Neural cell (in vitro differentiated cells): ENCODE results near the gene FBXW2. TPM values are rescaled to one million over a fixed set of nuclear protein-coding genes. Genes with fewer than 3 reads are reported as not detected.

Experiments used
- H2AFZ ChIP-seq: fragments of 200-600, 300-800 bp; sonication (generic), shearing (Covaris generic); 2 replicates; pipeline ENCODE4 v1.6.0; 2014; ENCODE audit warnings: low read depth, mild to moderate bottlenecking, antibody characterized with exemption, low read length, moderate library complexity
- H3F3A ChIP-seq: fragments of 200-600 bp; shearing (Covaris generic); 2 replicates; pipeline ENCODE4 v1.6.1; 2016; ENCODE audit warnings: mild to moderate bottlenecking, moderate library complexity, mixed read lengths, antibody characterized with exemption, low read length; ENCODE audit not compliant: insufficient read depth, poor library complexity, severe bottlenecking
- H3K27ac ChIP-seq: fragments of 200-600, 300-800 bp; sonication (generic), shearing (Covaris generic); 2 replicates; pipeline ENCODE4 v1.5.1; 2014; ENCODE audit warnings: mild to moderate bottlenecking, low read length, moderate library complexity
- H3K27me3 ChIP-seq: fragments of 300-800, 200-600 bp; sonication (generic), shearing (Covaris generic); 2 replicates; pipeline ENCODE4 v1.6.0; 2014; ENCODE audit warnings: mild to moderate bottlenecking, low read depth, low read length, moderate library complexity; ENCODE audit not compliant: insufficient read depth
- H3K36me3 ChIP-seq: fragments of 300-800, 200-600 bp; sonication (generic), shearing (Covaris generic); 2 replicates; pipeline ENCODE4 v1.5.1; 2014; ENCODE audit warnings: mild to moderate bottlenecking, antibody characterized with exemption, low read length, moderate library complexity; ENCODE audit not compliant: insufficient read depth
- H3K4me2 ChIP-seq: fragments of 300-800, 200-600 bp; sonication (generic), shearing (Covaris generic); 2 replicates; pipeline ENCODE4 v1.6.0; 2014; ENCODE audit warnings: mild to moderate bottlenecking, low read length
- H3K4me3 ChIP-seq: fragments of 300-800, 200-600 bp; sonication (generic), shearing (Covaris generic); 2 replicates; pipeline ENCODE4 v1.5.1; 2014; ENCODE audit warnings: mild to moderate bottlenecking, low read length, moderate library complexity
- H3K79me2 ChIP-seq: fragments of 200-600 bp; shearing (Covaris generic); replicated peaks from 2 replicates; pipeline ENCODE4 v1.6.0; 2014; ENCODE audit warnings: mild to moderate bottlenecking, low read length, moderate library complexity; ENCODE audit not compliant: insufficient read depth
- H3K9ac ChIP-seq: fragments of 300-800, 200-600 bp; sonication (generic), shearing (Covaris generic); 2 replicates; pipeline ENCODE4 v1.6.1; 2016; ENCODE audit warnings: mild to moderate bottlenecking, low read length, mixed read lengths
- H3K9me2 ChIP-seq: fragments of 200-600 bp; shearing (Covaris generic); 2 replicates; pipeline ENCODE4 v1.6.1; 2016; ENCODE audit warnings: mild to moderate bottlenecking, low read length, mixed read lengths; ENCODE audit not compliant: insufficient read depth
- H3K9me3 ChIP-seq: fragments of 200-600, 300-800 bp; sonication (generic), shearing (Covaris generic); 2 replicates; pipeline ENCODE4 v1.6.1; 2016; ENCODE audit warnings: mild to moderate bottlenecking, mixed run types, low read length, moderate library complexity, mixed read lengths
- H4K20me1 ChIP-seq: fragments of 200-600 bp; shearing (Covaris generic); 2 replicates; pipeline ENCODE4 v1.6.1; 2016; ENCODE audit warnings: mild to moderate bottlenecking, mixed run types; ENCODE audit not compliant: insufficient read depth
- EP300 ChIP-seq: fragments of 450-650 bp; conservative IDR thresholded peaks from 2 replicates; pipeline ENCODE4 v1.6.1; 2014; ENCODE audit warnings: antibody characterized with exemption, mild to moderate bottlenecking, moderate library complexity; ENCODE audit not compliant: poor library complexity, severe bottlenecking
- EZH2 ChIP-seq: fragments of 200-600, 300-800 bp; shearing (Covaris generic), sonication (generic); IDR thresholded peaks from 2 replicates; pipeline ENCODE4 v1.6.1; 2014; ENCODE audit warnings: antibody characterized with exemption, low read length, borderline replicate concordance, mild to moderate bottlenecking; ENCODE audit not compliant: insufficient read depth, poor library complexity, severe bottlenecking
- MXI1 ChIP-seq: fragments of 450-650 bp; conservative IDR thresholded peaks from 2 replicates; pipeline ENCODE4 v1.6.1; 2014; ENCODE audit warnings: antibody characterized with exemption, mild to moderate bottlenecking; ENCODE audit not compliant: poor library complexity, severe bottlenecking
- POLR2AphosphoS5 ChIP-seq: IDR thresholded peaks from 2 replicates; pipeline ENCODE4 v1.6.1; 2012
- RAD21 ChIP-seq: fragments of 450-650 bp; conservative IDR thresholded peaks from 2 replicates; pipeline ENCODE4 v1.6.1; 2014; ENCODE audit warnings: antibody characterized with exemption, mild to moderate bottlenecking, moderate library complexity
- SMC3 ChIP-seq: fragments of 450-650 bp; conservative IDR thresholded peaks from 2 replicates; pipeline ENCODE4 v1.6.1; 2014; ENCODE audit warnings: antibody characterized with exemption, mild to moderate bottlenecking, moderate library complexity; ENCODE audit not compliant: poor library complexity
- TAF1 ChIP-seq: IDR thresholded peaks from 2 replicates; pipeline ENCODE4 v1.6.1; 2012; ENCODE audit warnings: low read depth
- polyA plus RNA-seq: library from polyadenylated mRNA; depleted of rRNA; stranded (reverse); fragments of >200 nt; gene quantifications from 2 replicates; pipeline ENCODE4 v1.2.3, GENCODE V29; 2014
- TF ChIP-seq, protein P1 (sequence below): fragments of 450-650 bp; IDR thresholded peaks from 2 replicates; pipeline ENCODE4 v1.5.1; 2014; ENCODE audit warnings: antibody characterized with exemption, mild to moderate bottlenecking, moderate library complexity; ENCODE audit not compliant: poor library complexity, severe bottlenecking
- TF ChIP-seq, protein P2 (sequence below): IDR thresholded peaks from 2 replicates; pipeline ENCODE4 v1.6.1; 2012; ENCODE audit warnings: borderline replicate concordance

Gene FBXW2
- polyA plus RNA-seq, 1 donor from 2014 or later, result 49.5 TPM

DNA sequence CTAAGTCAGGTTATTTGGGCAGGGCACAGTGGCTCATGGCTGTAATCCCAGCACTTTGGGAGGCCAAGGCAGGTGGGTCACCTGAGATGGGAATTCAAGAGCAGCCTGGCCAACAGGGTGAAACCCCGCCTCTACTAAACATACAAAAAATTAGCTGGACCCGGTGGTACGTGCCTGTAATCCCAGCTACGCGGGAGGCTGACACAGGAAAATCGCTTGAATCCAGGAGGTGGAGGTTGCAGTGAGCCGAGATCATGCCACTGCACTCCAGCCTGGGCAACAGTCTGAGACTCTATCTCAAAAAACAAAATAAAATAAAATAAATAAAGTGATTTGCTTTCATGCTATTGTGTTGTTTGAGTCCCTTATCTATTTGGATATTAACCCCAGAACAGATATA lies 8.2 kb upstream of the FBXW2 start:
- no peaks in the 10 kb centered on the region for H3K9me2 ChIP-seq
- no peaks in the 10 kb centered on the region for H3K79me2 ChIP-seq
- TF ChIP-seq EZH2, result no peak
- TF ChIP-seq, protein P1, sequence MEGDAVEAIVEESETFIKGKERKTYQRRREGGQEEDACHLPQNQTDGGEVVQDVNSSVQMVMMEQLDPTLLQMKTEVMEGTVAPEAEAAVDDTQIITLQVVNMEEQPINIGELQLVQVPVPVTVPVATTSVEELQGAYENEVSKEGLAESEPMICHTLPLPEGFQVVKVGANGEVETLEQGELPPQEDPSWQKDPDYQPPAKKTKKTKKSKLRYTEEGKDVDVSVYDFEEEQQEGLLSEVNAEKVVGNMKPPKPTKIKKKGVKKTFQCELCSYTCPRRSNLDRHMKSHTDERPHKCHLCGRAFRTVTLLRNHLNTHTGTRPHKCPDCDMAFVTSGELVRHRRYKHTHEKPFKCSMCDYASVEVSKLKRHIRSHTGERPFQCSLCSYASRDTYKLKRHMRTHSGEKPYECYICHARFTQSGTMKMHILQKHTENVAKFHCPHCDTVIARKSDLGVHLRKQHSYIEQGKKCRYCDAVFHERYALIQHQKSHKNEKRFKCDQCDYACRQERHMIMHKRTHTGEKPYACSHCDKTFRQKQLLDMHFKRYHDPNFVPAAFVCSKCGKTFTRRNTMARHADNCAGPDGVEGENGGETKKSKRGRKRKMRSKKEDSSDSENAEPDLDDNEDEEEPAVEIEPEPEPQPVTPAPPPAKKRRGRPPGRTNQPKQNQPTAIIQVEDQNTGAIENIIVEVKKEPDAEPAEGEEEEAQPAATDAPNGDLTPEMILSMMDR, result no peak
- no peak for TF ChIP-seq TAF1
- H3K9ac ChIP-seq, result no peak overlapping the region
- no peak overlapping the region for H2AFZ ChIP-seq
- no peaks in the 10 kb centered on the region for H3K9me3 ChIP-seq
- H3K4me2 ChIP-seq, result no peak overlapping the region
- no peaks in the 10 kb centered on the region for H3F3A ChIP-seq
- no peak overlapping the region for H3K27ac ChIP-seq
- no peak overlapping the region for H3K4me3 ChIP-seq
- no peaks in the 10 kb centered on the region for H4K20me1 ChIP-seq
- no peaks in the 10 kb centered on the region for H3K36me3 ChIP-seq
- H3K27me3 ChIP-seq, result no peaks in the 10 kb centered on the region

DNA sequence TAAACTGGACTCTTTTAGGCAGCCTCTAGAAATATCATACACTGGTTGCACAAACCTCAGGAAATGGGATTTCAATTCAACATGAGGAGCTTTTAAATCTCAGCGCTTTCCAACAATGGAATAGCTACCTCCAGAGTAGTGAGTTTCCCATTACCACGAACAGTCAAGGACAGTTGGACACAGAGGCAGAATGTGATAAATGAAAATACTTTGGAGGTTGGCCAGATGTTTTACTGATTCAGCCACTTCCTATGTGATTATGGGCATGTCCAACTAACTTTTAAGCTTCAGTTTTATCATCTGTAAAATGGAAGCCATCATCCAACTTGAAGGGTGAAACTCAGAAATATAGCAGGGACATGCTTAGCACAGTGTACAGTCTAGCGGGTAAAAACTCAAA lies 2.1 kb downstream of the FBXW2 start:
- Histone ChIP-seq H3K9me2 (no peaks in the 10 kb centered on the region), H3K36me3 (no peaks in the 10 kb centered on the region), H3K9ac (no peak overlapping the region), H3F3A (no peaks in the 10 kb centered on the region), H3K27ac (no peak overlapping the region), H3K4me2 (peak overlapping the region; percentile 90), H2AFZ (no peak overlapping the region), H3K27me3 (no peaks in the 10 kb centered on the region), H3K9me3 (no peaks in the 10 kb centered on the region), H4K20me1 (no peaks in the 10 kb centered on the region), H3K79me2 (peaks cover 41% of the 10 kb centered on the region), H3K4me3 (peak overlapping the region; percentile 76)
- TF ChIP-seq RAD21 (no peak), POLR2AphosphoS5 (no peak), EP300 (no peak), TAF1 (no peak), SMC3 (no peak), EZH2 (no peak), MXI1 (no peak)
- TF ChIP-seq, protein P1, result no peak
- TF ChIP-seq, protein P2, sequence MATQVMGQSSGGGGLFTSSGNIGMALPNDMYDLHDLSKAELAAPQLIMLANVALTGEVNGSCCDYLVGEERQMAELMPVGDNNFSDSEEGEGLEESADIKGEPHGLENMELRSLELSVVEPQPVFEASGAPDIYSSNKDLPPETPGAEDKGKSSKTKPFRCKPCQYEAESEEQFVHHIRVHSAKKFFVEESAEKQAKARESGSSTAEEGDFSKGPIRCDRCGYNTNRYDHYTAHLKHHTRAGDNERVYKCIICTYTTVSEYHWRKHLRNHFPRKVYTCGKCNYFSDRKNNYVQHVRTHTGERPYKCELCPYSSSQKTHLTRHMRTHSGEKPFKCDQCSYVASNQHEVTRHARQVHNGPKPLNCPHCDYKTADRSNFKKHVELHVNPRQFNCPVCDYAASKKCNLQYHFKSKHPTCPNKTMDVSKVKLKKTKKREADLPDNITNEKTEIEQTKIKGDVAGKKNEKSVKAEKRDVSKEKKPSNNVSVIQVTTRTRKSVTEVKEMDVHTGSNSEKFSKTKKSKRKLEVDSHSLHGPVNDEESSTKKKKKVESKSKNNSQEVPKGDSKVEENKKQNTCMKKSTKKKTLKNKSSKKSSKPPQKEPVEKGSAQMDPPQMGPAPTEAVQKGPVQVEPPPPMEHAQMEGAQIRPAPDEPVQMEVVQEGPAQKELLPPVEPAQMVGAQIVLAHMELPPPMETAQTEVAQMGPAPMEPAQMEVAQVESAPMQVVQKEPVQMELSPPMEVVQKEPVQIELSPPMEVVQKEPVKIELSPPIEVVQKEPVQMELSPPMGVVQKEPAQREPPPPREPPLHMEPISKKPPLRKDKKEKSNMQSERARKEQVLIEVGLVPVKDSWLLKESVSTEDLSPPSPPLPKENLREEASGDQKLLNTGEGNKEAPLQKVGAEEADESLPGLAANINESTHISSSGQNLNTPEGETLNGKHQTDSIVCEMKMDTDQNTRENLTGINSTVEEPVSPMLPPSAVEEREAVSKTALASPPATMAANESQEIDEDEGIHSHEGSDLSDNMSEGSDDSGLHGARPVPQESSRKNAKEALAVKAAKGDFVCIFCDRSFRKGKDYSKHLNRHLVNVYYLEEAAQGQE, result no peak
